DMS114 treated with DMSO at 0.1 percent for 48 hours (cell line): Measurements from ENCODE around the gene ADNP.
"Not testable (repeated sequence)": the region's sequence is repeated elsewhere in the genome, so short reads cannot be mapped to it uniquely, and the experiment has no call there.

Experiments used
- DNase-seq: peaks from one replicate; lab custom pipeline; 2025; ENCODE audit not compliant: unreplicated experiment; lab: John Stamatoyannopoulos, UW

ADNP gene

DNA sequence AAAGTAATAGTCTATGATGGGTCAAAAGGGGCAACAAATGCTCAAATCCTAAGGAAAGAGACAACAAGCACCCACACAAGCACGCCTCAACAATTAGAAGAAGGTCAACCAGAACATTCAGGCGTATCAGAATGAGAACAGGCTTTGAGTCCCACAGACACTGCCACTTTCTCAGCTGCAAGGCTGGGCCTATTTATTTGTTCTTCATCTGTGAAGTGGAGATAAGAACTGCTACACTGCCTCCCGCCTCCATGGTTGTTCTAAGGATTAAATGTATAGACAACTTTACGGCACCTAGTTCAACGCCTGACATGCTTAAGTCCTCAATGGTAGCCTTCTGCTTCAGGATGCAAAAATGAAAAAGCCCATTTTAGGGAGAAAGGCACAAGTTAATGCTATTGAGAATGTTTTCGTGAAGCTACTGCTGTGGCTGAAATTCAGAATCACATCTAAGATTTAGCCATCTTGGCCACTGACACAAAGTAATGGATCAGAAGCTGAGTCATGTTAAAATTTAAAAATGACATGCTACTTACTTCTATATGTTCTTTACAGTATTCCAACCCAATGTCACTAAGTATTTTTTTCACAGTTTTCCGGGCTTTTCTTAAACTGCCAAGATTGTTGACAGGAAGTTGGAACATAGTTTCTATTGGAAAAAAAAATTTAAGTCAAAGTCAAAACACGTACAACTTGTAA is 27.7 kb downstream of the ADNP start:
- DNase-seq = no peak

DNA sequence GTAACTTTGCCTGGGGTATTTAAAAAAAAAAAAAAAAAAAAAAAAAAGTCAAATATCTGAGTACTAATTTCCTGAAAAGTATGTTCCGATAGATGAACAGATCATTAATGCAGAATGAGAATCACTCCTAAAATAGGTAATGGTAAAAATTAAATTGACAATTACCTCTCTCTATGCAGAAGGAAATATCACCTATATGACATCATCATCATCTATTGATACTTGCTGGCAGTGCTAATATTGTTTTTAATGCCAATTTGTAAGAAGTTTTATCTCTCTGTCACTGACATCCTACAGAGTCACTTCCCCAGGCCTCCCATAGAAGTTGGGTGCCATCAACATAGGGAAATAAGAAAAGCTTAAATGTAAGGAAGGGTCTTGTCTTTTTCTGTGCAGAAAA is 29.9 kb downstream of the ADNP start:
- DNase-seq = no peak

DNA sequence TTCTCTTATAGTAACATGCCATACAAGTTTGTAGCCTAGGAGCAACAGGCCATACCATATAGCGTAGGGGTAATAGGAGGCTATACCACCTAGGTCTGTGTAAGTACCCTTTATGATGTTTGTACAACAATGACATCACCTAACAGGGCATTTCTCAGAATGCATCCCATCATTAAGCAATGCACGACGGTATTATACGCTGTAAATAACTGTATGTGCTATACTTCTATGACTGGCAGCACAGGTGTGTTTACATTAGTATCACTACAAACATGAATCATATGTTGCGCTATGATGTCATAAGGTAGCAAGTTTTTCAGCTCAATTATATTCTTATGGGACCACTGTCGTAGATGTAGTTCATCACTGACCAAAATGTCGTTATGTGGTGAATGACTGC is 31.0 kb downstream of the ADNP start:
- DNase-seq = no peak

DNA sequence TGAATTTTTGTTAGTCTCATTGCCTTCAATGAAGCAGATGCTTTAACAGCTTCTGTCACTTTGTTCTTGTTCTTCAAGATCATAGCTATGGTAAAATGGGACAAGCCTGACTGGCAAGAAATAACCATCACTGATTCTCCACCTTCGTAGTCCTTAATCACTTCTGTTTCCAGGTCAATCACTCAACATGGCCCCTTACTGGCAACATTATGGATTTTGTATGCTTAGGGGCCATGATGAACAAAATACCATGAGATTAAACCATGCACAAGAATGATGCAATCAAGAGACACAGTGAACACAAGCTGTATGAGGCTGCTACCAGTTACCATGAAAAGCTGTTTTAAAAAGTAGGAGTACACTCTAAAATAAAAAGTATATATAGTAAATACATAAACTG is 32.8 kb downstream of the ADNP start:
- no peak for DNase-seq

DNA sequence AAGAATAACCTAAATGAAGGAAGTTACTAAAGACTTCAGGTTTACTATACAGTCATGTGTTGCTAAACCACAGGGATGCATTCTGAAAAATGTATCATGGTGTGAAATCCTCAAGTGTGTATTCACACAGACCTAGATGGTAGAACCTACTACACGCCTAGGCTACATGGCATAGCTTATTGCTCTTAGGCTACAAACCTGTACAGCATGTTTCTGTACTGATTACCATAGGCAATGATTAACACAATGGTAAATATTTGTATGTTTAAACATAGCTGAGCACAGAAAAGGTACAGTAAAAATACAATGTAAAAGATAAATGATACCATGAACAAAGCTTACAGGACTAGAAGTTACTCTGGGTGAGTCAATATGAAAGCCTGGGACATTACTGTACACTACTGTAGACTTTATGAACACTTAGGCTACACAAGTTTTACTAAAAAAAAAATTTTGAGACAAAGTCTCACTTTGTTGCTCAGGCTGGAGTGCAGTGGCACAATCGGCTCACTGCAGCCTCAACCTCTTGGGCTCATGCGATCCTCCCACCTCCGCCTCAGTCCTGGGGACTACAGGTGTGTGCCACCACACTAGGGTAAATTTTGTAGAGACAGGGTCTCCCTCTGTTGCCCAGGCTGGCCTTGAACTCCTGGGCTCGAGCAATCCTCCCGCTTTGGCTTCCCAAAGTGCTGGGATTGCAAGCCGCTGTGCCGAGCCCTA is 36.0 kb downstream of the ADNP start:
- no peak for DNase-seq

DNA sequence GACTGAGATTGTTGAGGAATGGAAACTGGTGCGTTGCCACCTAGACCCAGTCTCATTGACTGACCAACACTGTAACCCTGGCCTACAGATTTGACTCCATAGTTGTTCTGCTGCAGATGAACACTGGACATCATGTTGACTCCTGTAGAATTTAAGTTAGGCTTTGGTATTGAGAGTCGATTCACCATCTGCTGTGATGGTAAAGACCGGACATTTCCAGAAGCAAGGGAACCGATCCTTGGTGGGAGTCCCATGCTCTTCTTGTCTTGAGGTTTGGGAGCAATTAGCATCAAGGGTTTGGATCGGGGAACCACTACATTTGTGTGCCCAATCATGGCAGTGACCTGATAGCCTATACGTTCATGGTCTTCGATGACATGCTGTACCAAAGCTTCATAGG is 37.6 kb downstream of the ADNP start:
- no peak for DNase-seq

DNA sequence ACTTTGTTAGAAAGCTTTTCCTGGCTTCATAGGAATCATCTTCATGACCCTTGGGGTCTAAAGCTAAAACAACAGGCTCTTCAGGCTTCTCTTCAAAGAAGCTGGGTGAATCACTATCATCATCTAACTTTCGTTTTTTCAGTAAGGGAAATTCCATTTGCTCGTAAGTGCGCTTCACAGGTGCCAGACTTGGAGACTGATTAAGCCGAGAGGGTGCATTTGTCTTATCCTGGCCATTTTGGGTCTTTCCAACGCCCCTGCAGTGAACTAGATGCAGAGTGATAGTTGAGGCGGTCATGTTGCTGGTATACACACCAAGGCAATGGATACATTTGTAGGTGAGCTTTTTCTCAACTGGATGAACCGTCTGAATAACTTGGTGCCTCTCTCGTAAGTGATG is 38.8 kb downstream of the ADNP start:
- no peak for DNase-seq

DNA sequence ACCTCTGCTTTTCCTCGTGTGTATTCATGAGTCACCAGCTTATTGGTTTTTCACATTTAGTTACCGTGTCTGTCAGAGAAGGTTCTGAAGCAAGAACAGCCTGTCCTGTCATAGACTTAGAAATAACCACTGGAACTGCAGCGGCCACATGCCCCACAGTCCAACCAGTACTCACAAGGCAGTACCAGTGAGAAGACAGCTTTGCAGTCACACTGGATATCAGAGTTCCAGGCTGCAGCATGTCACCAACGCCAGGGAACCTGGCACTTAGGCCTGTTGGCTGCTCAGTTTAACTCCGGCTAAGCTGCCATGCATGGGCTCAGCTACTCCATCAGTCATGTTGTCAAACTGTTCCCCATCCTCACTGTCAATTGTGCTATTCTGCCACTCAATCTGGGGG is 40.1 kb downstream of the ADNP start:
- DNase-seq = no peak

DNA sequence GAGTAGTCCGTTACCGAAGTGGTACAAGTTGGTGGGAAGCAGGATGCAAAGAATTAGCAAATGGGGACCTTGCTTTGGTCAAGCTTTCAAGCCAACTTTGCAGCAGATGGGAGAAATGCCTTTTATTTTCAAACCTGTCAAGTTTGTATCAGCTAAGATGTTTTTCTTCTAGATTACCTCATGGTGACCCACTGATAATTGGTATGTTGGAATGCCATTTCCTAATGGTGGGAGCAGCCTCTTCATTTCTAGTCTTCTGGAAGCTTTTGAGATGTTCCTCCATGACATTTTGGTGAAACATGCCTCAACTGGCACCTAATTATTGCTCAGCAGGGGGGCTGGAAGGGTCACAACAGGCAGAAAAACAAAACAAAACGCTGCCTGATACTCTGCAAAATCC is 43.7 kb downstream of the ADNP start:
- DNase-seq = no peak

DNA sequence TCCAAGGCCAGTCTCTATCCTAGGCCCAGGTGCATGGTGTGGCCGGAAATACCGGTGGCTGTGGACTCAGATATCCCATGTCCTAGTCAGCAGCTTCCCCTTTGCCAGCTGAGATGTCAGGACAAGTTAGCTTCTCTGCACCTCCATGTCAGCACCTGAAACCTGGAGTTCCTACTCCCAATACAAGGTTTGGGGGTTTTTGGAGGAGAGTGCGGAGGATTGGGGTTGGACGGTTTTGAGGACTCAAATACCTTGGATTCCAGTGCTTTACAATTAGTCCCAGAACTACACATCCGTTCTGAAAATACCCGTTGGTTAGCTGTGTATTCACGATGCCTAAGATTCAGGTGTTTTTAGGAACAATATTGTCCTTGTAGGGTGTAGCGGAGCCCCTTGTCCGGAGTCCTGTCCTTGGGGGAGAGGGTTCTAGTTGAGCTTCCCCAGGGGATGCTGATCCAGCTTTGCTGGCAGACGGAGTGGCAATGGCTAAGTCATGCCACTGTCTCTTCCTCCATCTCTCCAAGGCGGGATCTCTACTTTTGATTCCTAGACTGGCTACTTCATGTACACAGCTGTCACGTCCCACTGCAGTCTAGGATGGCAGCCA is 45.0 kb downstream of the ADNP start:
- peak; percentile 31 for DNase-seq

DNA sequence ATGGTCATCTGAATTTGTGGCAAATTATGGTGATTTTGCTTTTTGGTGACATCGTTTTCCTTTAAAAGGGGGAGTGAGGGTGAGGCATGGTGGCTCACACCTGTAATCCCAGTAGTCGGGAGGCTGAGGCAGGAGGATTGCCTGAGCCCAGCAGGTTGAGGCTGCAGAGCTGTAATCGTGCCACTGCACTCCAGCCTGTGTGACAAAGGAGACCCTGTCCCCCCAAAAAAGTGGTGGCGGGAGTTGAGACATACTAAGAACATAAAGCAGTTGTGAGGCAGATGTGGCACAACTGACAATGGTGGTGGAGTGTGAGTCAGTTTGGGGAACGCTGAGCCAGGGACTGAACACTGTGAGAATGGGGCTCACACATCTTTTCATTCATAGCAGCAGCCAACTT is 45.5 kb downstream of the ADNP start:
- no peak for DNase-seq

DNA sequence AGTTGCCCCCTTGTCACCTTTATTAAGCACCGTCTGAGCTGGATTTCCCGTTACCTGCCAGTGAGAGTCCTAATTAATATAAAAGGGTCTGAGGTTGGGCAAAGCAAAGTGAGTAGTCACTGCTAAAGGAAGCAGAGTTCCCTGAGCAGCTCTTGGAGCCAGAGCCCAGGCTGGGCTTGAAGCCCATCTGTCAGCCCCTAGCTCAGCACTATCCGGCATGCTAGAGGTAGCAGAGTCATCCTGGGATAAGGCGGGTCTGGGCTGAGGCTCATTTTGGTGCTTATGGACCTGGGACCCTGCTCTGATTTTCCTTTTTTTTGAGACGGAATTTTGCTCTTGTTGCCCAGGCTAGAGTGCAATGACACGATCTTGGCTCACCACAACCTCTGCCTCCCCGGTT is 46.2 kb downstream of the ADNP start:
- no peak for DNase-seq

DNA sequence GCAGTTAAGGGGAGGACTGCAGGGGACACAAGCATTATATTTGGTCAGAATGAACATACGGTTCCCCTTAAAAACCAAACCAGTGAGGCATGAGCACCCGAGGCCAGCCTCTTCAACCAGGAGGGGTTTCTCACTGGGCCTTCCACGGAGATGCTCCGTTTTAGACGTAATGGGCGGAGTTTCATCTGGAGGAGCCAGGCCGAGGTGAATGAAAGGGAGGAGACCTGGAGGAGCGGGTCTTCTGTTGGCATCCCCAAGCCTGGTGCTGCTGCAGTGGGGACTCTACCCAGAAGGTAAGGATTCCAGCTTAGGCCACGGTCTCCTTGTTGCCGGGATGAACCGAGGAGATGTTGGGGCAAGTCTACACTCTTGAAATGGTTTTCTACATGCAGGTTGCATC is 47.4 kb downstream of the ADNP start:
- no peak for DNase-seq

DNA sequence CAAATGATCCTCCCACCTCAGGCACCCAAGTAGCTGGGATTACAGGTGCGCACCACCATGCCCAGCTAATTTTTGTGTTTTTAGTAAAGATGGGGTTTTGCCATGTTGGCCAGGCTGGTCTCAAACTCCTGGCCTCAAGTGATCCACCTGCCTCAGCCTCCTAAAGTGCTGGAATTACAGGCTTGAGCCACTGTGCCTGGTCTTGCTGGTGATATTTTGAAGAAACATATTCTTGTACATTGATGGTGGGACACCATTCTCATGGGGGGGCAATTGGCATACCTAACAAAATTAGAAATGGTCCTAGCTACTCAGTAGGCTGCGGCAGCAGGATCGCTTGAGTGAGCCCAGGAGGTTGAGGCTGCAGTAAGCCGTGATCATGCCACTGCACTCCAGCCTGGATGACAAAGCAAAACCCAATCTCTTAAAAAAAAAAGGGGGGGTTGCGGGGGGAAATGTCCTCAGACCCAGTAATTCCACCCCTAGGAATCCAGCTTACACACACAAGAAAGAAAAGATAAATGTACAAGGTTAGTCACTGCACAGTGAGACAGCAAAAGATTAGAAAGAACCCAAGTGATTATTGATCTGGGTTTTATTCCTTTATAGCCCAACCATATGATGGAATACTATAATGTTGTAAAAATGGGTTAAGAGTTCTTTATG is 49.3 kb downstream of the ADNP start:
- DNase-seq = not testable (repeated sequence)

DNA sequence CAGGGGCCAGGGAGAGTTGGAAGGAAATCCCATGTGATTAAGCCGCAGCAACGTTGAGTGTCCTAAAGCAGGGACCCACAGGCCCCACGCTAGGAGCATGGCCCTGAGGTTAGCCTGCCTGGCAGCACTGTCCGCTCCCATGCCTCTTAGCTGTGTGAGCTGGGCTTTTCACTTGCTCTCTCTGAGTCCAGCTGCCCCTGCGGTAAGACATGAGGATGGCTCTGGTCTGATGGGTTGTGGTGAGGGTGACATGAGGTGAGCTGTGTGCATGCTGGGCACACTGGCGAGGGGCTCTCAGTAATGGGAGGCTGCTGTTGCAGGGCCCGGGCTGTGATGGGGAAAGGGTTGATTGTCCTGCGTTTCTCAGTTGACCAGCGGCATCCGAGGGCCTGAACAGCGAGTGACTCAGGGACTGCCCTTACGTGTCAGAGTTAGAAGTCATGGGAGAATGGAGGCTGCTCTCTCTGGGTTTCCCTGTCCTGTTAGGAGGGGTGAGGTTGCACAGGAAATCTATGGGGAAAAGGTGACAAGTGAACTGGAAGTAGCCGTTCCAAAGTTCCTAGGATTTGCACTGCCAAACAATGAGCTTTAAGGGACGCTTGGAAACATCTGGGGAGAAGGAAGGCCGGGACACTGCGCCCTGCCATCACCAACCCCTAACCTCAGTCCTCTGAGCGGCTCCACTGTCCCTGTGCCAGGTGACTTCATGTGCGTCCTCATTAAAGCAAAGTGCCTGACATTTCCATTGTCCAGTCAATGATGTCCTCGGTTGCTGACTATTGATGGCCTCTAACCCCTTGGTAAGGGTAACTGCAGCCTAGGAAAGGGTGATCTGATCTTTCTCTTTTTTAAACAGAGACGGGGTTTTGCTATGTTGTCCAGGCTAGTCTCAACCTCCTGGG is 51.3 kb downstream of the ADNP start:
- DNase-seq = no peak

DNA sequence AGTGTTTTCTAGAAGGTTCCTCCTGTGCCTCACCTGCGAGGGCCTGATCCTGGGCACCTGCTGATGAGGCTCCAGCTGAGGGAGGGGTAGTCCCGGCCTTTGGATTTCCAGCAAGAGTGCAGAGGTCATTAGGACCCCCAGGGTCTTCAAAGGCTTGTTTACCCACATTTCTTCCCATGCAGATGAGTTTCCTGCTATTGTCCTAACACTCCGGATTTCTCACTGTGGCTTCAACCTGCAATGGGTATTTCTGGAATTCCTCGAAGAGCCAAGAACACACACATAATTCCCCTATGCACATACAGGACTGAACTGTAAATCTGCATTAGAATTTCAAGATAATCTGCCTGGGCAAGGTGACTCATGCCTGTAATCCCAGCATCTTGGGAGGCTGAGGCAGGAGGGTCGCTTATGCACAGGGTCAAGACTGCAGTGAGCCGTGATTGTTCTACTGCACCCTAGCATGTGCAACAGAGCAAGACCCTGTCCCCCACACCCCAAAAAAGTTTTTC is 53.9 kb downstream of the ADNP start:
- no peak for DNase-seq

DNA sequence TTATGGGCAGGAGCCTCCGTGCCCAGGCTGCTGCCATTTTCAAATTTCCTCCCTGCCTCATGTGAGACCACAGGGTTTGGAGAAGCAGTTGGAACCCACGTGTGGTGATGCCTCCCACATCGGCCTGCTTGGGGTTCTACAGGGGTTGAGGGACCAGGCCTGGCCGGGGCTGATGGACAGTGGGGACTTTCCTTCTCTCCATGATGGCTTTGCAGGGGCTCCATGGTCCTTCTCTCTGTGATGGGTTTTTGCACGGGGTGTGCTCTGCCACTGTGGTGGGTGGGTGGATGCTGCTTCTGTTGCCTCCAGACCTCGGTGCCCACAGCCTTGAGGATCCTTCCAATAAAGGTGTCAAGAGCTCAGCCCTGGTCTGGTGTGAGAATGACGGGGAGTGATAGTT is 54.4 kb downstream of the ADNP start:
- DNase-seq = no peak

DNA sequence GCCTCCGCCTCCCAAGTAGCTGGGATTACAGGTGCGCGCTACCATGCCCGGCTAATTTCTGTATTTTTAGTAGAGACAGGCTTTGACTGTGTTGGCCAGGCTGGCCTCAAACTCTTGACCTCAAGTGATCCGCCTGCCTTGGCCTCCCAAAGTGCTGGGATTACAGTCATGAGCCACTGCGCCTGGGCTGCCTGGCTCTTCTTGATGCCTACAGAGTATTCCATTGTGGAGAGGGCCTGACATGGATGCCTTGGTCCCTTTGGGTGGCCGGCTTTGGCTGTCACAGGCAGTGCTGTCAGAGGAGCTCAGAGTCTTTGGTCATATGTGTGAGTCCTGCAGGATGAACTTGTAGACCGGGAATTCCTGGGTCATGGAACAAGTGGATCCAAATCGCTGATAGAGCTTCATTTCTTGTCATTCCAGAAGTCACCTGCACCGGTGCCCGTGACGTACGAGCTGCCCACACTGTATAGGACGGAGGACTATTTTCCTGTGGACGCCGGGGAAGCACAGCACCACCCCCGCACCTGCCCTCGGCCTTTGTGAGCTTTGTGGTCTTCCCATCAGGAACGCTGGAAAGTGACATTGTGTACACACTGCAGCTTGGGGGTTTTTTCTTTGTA is 55.1 kb downstream of the ADNP start:
- DNase-seq = no peak

DNA sequence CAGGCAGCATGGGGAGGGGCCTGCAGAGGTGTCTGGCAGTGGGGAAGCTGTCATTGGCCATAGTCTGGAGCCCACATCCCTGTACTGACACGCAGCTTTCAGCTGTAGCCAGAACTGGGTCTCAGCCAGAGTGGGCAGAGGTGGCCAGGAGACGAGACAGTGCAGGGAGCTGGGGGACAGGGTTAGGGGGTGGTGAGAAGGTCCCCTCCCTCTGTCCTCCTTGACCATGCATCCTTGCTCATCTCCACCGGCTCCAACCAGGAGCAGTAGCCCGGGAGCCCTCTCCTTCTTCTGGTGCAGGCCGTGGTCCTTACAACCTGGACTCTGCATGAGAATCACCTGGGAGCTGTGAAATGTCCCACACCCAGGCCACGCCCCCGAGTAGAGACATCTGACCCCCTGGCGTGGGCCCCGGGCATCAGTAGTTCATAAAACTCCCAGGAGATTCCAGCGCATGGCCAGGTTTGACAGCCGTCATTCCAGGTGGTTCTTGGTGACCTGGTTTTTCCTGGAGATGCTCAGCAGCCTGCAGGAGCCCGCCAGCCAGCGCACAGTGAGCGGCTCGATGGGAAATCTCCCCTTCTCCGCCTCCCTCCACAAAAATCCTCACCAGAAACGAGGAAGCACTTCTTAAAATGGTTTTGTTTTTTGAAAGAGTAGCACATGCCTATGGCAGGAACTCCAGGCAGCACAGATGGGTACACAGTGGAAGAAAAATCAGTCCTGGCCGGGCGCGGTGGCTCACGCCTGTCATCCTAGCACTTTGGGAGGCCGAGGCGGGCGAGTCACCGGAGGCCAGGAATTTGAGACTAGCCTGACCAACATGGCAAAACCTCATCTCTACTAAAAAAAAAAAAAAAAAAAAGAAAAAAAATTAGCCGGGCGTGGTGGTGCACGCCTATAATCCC is 56.2 kb downstream of the ADNP start:
- no peak for DNase-seq
